H1 (cell line): ENCODE measurements around the gene TRPM1. TPM values are rescaled to one million over a fixed set of nuclear protein-coding genes. Genes with fewer than 3 reads are reported as not detected.

Experiments
- ASH2L ChIP-seq: fragments of 200-600, 300-600 bp; sonication (generic); IDR thresholded peaks from one replicate; pipeline ENCODE4 v1.7.1; 2017; ENCODE audit warnings: low read length
- CEBPB ChIP-seq: IDR thresholded peaks from 2 replicates; pipeline ENCODE4 v1.6.1; 2012; ENCODE audit warnings: low read depth, low read length
- polyA plus RNA-seq, 7 experiments: library from polyadenylated mRNA; depleted of rRNA in 3 of 7; stranded (reverse) in 5 of 7; unstranded in 2 of 7; fragments of >200 nt in 5 of 7; fragments of 200-250 nt in 2 of 7; gene quantifications; 1 replicate in 5 of 7; 2 replicates in 1 of 7; 4 replicates in 1 of 7; pipeline versions ENCODE4 v1.2.1 to v1.2.3, GENCODE V29; 2011 to 2013; ENCODE audit warnings: missing spikeins in 2 of 7, mixed read lengths in 2 of 7
- total RNA-seq: library from RNA; stranded (reverse); fragmentation: NEBNext Ultra II Directional; extraction: Animal tissue kit (Norgen Biotek cat#: 25700); gene quantifications from 2 replicates; pipeline ENCODE4 v1.2.1, GENCODE V29; 2021
- TF ChIP-seq, protein P1 (sequence below): fragments of 300-600 bp; sonication (generic); IDR thresholded peaks from 2 replicates; pipeline ENCODE4 v1.7.1; 2012; ENCODE audit warnings: low read length, moderate library complexity, mild to moderate bottlenecking, inconsistent platforms; ENCODE audit not compliant: insufficient replicate concordance
- TF ChIP-seq, protein P2 (sequence below): IDR thresholded peaks from 2 replicates; pipeline ENCODE4 v1.6.1; 2012; ENCODE audit warnings: inconsistent platforms
- TF ChIP-seq, protein P3 (sequence below): IDR thresholded peaks from 2 replicates; pipeline ENCODE4 v1.6.1; 2012; ENCODE audit warnings: inconsistent platforms

Gene TRPM1
- total and polyA plus RNA-seq, 2 of the 8 experiments (the other 6 are each of a cell fraction or from before 2014, with no cell fraction given), result 0.05 TPM; not detected in 1

GRCh38 chr15:31150732-31151231 lies 49.3 kb upstream of the TRPM1 start (continued):
- TF ChIP-seq, protein P1, sequence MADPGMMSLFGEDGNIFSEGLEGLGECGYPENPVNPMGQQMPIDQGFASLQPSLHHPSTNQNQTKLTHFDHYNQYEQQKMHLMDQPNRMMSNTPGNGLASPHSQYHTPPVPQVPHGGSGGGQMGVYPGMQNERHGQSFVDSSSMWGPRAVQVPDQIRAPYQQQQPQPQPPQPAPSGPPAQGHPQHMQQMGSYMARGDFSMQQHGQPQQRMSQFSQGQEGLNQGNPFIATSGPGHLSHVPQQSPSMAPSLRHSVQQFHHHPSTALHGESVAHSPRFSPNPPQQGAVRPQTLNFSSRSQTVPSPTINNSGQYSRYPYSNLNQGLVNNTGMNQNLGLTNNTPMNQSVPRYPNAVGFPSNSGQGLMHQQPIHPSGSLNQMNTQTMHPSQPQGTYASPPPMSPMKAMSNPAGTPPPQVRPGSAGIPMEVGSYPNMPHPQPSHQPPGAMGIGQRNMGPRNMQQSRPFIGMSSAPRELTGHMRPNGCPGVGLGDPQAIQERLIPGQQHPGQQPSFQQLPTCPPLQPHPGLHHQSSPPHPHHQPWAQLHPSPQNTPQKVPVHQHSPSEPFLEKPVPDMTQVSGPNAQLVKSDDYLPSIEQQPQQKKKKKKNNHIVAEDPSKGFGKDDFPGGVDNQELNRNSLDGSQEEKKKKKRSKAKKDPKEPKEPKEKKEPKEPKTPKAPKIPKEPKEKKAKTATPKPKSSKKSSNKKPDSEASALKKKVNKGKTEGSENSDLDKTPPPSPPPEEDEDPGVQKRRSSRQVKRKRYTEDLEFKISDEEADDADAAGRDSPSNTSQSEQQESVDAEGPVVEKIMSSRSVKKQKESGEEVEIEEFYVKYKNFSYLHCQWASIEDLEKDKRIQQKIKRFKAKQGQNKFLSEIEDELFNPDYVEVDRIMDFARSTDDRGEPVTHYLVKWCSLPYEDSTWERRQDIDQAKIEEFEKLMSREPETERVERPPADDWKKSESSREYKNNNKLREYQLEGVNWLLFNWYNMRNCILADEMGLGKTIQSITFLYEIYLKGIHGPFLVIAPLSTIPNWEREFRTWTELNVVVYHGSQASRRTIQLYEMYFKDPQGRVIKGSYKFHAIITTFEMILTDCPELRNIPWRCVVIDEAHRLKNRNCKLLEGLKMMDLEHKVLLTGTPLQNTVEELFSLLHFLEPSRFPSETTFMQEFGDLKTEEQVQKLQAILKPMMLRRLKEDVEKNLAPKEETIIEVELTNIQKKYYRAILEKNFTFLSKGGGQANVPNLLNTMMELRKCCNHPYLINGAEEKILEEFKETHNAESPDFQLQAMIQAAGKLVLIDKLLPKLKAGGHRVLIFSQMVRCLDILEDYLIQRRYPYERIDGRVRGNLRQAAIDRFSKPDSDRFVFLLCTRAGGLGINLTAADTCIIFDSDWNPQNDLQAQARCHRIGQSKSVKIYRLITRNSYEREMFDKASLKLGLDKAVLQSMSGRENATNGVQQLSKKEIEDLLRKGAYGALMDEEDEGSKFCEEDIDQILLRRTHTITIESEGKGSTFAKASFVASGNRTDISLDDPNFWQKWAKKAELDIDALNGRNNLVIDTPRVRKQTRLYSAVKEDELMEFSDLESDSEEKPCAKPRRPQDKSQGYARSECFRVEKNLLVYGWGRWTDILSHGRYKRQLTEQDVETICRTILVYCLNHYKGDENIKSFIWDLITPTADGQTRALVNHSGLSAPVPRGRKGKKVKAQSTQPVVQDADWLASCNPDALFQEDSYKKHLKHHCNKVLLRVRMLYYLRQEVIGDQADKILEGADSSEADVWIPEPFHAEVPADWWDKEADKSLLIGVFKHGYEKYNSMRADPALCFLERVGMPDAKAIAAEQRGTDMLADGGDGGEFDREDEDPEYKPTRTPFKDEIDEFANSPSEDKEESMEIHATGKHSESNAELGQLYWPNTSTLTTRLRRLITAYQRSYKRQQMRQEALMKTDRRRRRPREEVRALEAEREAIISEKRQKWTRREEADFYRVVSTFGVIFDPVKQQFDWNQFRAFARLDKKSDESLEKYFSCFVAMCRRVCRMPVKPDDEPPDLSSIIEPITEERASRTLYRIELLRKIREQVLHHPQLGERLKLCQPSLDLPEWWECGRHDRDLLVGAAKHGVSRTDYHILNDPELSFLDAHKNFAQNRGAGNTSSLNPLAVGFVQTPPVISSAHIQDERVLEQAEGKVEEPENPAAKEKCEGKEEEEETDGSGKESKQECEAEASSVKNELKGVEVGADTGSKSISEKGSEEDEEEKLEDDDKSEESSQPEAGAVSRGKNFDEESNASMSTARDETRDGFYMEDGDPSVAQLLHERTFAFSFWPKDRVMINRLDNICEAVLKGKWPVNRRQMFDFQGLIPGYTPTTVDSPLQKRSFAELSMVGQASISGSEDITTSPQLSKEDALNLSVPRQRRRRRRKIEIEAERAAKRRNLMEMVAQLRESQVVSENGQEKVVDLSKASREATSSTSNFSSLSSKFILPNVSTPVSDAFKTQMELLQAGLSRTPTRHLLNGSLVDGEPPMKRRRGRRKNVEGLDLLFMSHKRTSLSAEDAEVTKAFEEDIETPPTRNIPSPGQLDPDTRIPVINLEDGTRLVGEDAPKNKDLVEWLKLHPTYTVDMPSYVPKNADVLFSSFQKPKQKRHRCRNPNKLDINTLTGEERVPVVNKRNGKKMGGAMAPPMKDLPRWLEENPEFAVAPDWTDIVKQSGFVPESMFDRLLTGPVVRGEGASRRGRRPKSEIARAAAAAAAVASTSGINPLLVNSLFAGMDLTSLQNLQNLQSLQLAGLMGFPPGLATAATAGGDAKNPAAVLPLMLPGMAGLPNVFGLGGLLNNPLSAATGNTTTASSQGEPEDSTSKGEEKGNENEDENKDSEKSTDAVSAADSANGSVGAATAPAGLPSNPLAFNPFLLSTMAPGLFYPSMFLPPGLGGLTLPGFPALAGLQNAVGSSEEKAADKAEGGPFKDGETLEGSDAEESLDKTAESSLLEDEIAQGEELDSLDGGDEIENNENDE, result peak; percentile 40
- TF ChIP-seq, protein P2, sequence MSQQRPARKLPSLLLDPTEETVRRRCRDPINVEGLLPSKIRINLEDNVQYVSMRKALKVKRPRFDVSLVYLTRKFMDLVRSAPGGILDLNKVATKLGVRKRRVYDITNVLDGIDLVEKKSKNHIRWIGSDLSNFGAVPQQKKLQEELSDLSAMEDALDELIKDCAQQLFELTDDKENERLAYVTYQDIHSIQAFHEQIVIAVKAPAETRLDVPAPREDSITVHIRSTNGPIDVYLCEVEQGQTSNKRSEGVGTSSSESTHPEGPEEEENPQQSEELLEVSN, result peak; percentile 27; the same call in 1 of the 2 replicates
- TF ChIP-seq CEBPB, result no peak
- TF ChIP-seq, protein P3, sequence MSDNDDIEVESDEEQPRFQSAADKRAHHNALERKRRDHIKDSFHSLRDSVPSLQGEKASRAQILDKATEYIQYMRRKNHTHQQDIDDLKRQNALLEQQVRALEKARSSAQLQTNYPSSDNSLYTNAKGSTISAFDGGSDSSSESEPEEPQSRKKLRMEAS, result peak; percentile 61; the same call in 1 of the 2 replicates
- no peak for TF ChIP-seq ASH2L
